A549 (cell line): Measurements from ENCODE around the gene TUBGCP2.

Experiments used
- BHLHE40 ChIP-seq: IDR thresholded peaks from 2 replicates; pipeline ENCODE4 v1.6.1; 2012; ENCODE audit warnings: low read depth, low read length, inconsistent platforms
- EHF ChIP-seq: fragments of 250-450 bp; sonication (Bioruptor Pico); IDR thresholded peaks from 2 replicates; pipeline ENCODE4 v1.5.0; 2020; ENCODE audit warnings: mild to moderate bottlenecking
- EP300 ChIP-seq, 2 experiments: fragments of >200 bp; sonication (Bioruptor Twin); formaldehyde crosslinking; IDR thresholded peaks; 2 replicates in 1 of 2; 3 replicates in 1 of 2; pipeline ENCODE4 v1.6.1; 2016 to 2017
- KDM1A ChIP-seq: fragments of 200-600 bp; sonication (generic); IDR thresholded peaks from 2 replicates; pipeline ENCODE4 v1.6.1; 2016; ENCODE audit warnings: low read depth, mild to moderate bottlenecking
- MYC ChIP-seq: IDR thresholded peaks from 2 replicates; pipeline ENCODE4 v1.6.1; 2012; ENCODE audit warnings: mild to moderate bottlenecking, inconsistent platforms, low read length, improper control_type of control experiment, borderline replicate concordance
- POLR2A ChIP-seq: IDR thresholded peaks from 2 replicates; pipeline ENCODE4 v1.6.1; 2012; ENCODE audit warnings: mild to moderate bottlenecking, low read length
- TF ChIP-seq, protein P1 (sequence below): fragments of >200 bp; sonication (Bioruptor Twin); formaldehyde crosslinking; IDR thresholded peaks from 3 replicates; pipeline ENCODE4 v1.5.1; 2016
- TF ChIP-seq, protein P2 (sequence below): IDR thresholded peaks from 2 replicates; pipeline ENCODE4 v1.6.1; 2012; ENCODE audit warnings: low read depth, borderline replicate concordance

DNA sequence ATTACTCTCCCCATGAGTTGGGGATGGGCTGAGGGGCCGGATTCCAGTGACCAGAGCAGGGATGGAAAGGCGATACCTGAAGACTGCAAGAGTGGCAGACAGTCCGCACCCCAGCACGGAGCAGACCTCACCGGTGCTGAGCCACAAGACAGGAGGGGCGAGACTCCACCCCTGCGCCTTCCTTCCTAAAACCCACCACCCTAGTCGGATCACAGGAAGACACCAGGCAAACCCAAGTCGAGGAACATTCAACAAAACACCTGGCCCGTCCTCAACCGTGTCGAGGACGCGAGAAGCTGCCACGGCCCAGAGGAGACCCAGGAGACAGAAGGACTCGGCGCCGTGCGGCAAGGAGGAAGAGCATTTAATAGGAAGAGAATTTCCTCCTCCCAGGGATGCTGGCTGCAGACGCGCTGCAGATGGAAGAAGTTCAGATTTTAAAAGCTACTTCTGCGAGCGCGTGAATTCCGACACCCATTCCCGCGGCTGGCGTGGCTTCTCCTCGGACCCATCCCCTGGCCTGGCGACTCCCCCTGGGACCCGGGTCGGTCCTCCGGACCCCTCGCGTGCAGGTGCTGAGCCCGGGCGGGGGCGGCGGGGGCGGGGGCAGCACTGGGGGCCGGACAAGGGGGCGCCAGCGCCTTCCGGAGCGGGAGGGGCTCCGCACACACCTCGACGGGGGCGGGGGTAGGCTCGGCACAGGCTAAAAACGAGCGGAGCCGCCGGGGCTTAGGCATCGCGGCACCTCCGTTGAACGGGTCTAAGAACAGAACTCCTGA is 79.2 kb downstream of the TUBGCP2 start:
- TF ChIP-seq EP300 (IDR thresholded peaks at IDR 0.05): no peak
- TF ChIP-seq MYC: no peak
- TF ChIP-seq, protein P1, sequence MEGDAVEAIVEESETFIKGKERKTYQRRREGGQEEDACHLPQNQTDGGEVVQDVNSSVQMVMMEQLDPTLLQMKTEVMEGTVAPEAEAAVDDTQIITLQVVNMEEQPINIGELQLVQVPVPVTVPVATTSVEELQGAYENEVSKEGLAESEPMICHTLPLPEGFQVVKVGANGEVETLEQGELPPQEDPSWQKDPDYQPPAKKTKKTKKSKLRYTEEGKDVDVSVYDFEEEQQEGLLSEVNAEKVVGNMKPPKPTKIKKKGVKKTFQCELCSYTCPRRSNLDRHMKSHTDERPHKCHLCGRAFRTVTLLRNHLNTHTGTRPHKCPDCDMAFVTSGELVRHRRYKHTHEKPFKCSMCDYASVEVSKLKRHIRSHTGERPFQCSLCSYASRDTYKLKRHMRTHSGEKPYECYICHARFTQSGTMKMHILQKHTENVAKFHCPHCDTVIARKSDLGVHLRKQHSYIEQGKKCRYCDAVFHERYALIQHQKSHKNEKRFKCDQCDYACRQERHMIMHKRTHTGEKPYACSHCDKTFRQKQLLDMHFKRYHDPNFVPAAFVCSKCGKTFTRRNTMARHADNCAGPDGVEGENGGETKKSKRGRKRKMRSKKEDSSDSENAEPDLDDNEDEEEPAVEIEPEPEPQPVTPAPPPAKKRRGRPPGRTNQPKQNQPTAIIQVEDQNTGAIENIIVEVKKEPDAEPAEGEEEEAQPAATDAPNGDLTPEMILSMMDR: no peak
- no peak for TF ChIP-seq BHLHE40
- TF ChIP-seq KDM1A: no peak
- TF ChIP-seq, protein P2, sequence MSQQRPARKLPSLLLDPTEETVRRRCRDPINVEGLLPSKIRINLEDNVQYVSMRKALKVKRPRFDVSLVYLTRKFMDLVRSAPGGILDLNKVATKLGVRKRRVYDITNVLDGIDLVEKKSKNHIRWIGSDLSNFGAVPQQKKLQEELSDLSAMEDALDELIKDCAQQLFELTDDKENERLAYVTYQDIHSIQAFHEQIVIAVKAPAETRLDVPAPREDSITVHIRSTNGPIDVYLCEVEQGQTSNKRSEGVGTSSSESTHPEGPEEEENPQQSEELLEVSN: no peak
- TF ChIP-seq POLR2A: no peak
- no peak for TF ChIP-seq EHF (CRISPR knock-in tag)
